Measurements from ENCODE around the gene SLC23A2.

- no peak for TF ChIP-seq FOXP2 (optimal IDR thresholded peaks at IDR 0.05; ENCODE audit: control extremely low read depth, extremely low read length, insufficient read depth)
- no peak for TF ChIP-seq EZH2 (IDR thresholded peaks at IDR 0.05)
These were observed 45.0 kb downstream of the SLC23A2 start for GRCh38 chr20:4956200-4956810.

All from SK-N-MC (cell line).